IPS-20b (cell line): ENCODE measurements around the gene DDIAS.

Source experiments
- H3K27ac ChIP-seq: one replicate; pipeline ENCODE4 v1.5.1; 2013; ENCODE audit warnings: low read length
- H3K27me3 ChIP-seq: 2 replicates; pipeline ENCODE4 v1.6.1; 2013; ENCODE audit warnings: mild to moderate bottlenecking, low read length, inconsistent platforms; ENCODE audit not compliant: insufficient read depth
- H3K36me3 ChIP-seq: 2 replicates; pipeline ENCODE4 v1.6.1; 2013; ENCODE audit warnings: low read depth, mild to moderate bottlenecking, inconsistent platforms, low read length, moderate library complexity; ENCODE audit not compliant: insufficient read depth
- H3K4me1 ChIP-seq: 2 replicates; pipeline ENCODE4 v1.6.1; 2013; ENCODE audit warnings: mild to moderate bottlenecking, control low read depth, inconsistent platforms, low read length, moderate library complexity; ENCODE audit not compliant: insufficient read depth
- H3K4me3 ChIP-seq: 2 replicates; pipeline ENCODE4 v1.5.1; 2013; ENCODE audit warnings: mild to moderate bottlenecking, low read length, inconsistent platforms
- H3K9ac ChIP-seq: 2 replicates; pipeline ENCODE4 v1.6.1; 2013; ENCODE audit warnings: low read depth, mild to moderate bottlenecking, inconsistent platforms, low read length, moderate library complexity
- H3K9me3 ChIP-seq: 2 replicates; pipeline ENCODE4 v1.6.1; 2013; ENCODE audit warnings: mild to moderate bottlenecking, low read depth, low read length, inconsistent platforms; ENCODE audit not compliant: insufficient read depth

Gene DDIAS

GRCh38 chr11:82892611-82893169 is 8.8 kb upstream of the DDIAS start:
- H3K36me3 ChIP-seq, result no peaks in the 10 kb centered on the region
- no peaks in the 10 kb centered on the region for H3K27me3 ChIP-seq
- no peak overlapping the region for H3K9ac ChIP-seq
- H3K27ac ChIP-seq, result no peak overlapping the region
- no peaks in the 10 kb centered on the region for H3K9me3 ChIP-seq
- H3K4me1 ChIP-seq, result no peaks in the 10 kb centered on the region
- H3K4me3 ChIP-seq, result no peak overlapping the region

GRCh38 chr11:82895437-82896091 is 6.0 kb upstream of the DDIAS start:
- Histone ChIP-seq H3K36me3 (no peaks in the 10 kb centered on the region), H3K4me3 (no peak overlapping the region), H3K27me3 (no peaks in the 10 kb centered on the region), H3K4me1 (peaks cover 8% of the 10 kb centered on the region; the same call in 1 of the 2 replicates), H3K9ac (no peak overlapping the region), H3K27ac (no peak overlapping the region), H3K9me3 (no peaks in the 10 kb centered on the region)

DNA sequence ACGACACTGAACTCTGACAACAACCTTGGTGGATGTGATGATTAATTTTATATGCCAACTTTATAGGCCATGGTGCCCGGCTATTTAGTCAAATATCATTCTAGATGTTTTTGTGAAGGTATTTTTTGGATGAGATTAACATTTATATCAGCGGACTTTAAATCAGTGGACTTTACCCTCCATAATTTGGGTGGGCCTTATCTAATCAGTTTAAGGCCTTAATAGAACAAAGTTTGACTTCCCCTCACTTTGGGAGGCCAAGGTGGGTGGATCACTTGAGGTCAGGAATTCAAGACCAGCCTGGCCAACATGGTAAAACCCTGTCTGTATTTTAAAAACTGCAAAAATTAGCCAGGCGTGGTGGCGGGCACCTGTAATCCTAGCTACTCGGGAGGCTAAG is 5.4 kb upstream of the DDIAS start:
- H3K9ac ChIP-seq, result no peak overlapping the region
- H3K27me3 ChIP-seq, result no peaks in the 10 kb centered on the region
- H3K4me3 ChIP-seq, result no peak overlapping the region
- H3K4me1 ChIP-seq, result peaks cover 8% of the 10 kb centered on the region; the same call in 1 of the 2 replicates
- H3K27ac ChIP-seq, result no peak overlapping the region
- no peaks in the 10 kb centered on the region for H3K36me3 ChIP-seq
- H3K9me3 ChIP-seq, result no peaks in the 10 kb centered on the region

DNA sequence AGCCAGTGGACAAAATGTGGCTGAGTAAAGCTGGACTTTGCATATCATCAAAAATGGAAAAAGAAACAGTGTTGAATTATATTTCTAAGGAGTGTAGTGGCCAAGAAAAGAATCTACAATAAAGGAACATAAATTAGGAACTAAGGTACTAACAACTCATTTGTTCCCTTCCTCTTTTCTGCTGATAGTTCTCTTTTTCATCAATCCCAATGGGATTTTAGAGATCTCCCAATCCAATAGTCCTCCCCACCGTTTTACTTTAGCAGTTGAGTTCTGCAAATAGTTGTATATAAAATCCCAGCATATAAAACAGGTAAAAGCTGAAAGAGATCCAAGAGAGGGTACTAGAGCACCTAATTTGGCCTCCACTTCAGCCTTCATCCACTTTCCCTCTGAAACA is 3.3 kb upstream of the DDIAS start:
- Histone ChIP-seq H3K27me3 (no peaks in the 10 kb centered on the region), H3K4me1 (peaks cover 11% of the 10 kb centered on the region; the same call in 1 of the 2 replicates), H3K9ac (no peak overlapping the region), H3K4me3 (0 out of 2 replicates have a peak overlapping the region, but pooled peaks have one; percentile 1), H3K27ac (no peak overlapping the region), H3K9me3 (no peaks in the 10 kb centered on the region), H3K36me3 (no peaks in the 10 kb centered on the region)

DNA sequence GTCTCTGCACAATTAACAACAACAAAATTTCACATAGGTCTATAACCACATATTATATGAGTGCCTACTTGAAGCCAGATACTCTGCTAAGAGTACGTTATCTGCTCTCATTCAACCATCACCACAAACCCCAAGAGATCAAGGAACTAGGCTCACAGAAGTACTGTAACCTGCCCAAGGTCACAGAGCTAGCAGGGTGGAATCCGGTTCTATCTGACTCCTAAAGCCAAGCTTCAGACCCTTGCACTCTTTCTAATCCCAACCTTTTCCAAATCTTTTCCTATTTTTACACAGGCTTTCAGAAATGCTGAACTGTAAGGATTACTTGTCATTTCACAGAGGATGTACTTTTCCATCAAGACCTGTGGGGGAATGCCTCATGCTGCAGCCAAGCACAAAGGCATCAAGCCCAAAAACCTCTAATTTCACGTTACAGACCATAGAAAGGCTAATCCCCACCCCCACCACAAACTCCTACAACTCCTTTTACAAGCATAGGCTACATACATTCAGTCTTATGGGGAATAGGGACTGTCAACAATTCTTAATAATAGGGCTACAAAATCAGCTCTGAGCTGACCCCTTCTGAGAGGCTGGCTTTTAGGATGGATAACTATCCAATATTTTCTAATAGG is 2.2 kb upstream of the DDIAS start:
- H3K36me3 ChIP-seq, result no peaks in the 10 kb centered on the region
- no peaks in the 10 kb centered on the region for H3K9me3 ChIP-seq
- H3K27ac ChIP-seq, result no peak overlapping the region
- H3K4me1 ChIP-seq, result peaks cover 11% of the 10 kb centered on the region; the same call in 1 of the 2 replicates
- H3K27me3 ChIP-seq, result no peaks in the 10 kb centered on the region
- peak overlapping the region; percentile 89 for H3K4me3 ChIP-seq
- H3K9ac ChIP-seq, result peak overlapping the region; percentile 86; the same call in 1 of the 2 replicates

- H3K36me3 ChIP-seq, result no peaks in the 10 kb centered on the region
- peak overlapping the region; percentile 18 for H3K27ac ChIP-seq
- H3K4me1 ChIP-seq, result peaks cover 11% of the 10 kb centered on the region; the same call in 1 of the 2 replicates
- H3K27me3 ChIP-seq, result no peaks in the 10 kb centered on the region
- peak overlapping the region; percentile 89 for H3K4me3 ChIP-seq
- no peaks in the 10 kb centered on the region for H3K9me3 ChIP-seq
- peak overlapping the region; percentile 86 for H3K9ac ChIP-seq
Measured at GRCh38 chr11:82899957-82900276, 1.6 kb upstream of the DDIAS start.

DNA sequence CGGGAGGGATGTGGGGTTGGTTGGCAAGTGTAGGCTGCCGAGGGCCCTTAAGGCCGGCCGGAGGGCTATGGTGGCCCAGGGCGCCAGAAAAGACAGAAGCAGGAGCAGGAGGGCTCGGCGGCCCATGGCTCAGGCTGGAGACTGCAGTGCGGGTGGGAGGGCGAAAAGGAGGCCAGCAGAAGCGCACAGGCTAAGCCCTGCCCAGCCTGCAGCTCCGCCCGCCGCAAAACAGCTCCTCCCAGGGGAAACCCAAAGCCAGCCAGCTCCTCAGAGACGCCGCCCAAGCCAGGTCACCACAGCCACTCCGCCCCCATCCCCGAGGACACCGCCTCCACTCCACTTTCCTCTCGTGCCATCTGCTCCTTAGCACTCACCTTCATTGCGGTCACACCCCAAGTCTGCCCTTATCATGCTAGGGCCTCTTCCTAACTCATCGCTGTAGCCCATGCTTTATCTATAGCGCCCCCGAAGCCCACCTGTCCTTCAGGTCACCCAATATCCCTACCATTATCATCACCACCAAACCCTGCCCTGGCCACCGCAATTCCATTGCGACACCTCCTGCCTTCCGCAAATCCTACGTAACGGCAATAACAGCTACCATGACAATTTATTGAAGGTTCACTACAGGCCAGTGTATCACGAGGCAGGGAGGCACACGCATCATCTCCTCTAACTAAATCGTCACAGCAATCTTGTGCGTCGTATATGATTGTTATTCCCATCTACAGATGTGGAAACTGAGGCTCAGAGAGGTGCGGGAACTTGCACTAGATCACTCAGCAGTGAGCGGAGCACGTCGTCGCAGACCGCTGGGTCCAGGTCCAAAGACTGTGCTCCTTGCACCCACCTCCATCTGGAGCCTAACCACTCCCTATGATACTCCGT is 1.0 kb upstream of the DDIAS start, which contains the start of gene PRCP:
Gene PRCP, minus strand, starts transcription at position 154 of the 888 bp plus-strand sequence. Its CDS starts 28 bp downstream, at position 126.
- Histone ChIP-seq H3K4me1 (peaks cover 11% of the 10 kb centered on the region; the same call in 1 of the 2 replicates), H3K27ac (peak within 1 kb of the TSS; percentile 18), H3K9ac (peak within 1 kb of the TSS; percentile 86), H3K4me3 (peak within 1 kb of the TSS; percentile 89), H3K36me3 (no peaks in the 10 kb centered on the region), H3K9me3 (no peaks in the 10 kb centered on the region), H3K27me3 (no peaks in the 10 kb centered on the region)

DNA sequence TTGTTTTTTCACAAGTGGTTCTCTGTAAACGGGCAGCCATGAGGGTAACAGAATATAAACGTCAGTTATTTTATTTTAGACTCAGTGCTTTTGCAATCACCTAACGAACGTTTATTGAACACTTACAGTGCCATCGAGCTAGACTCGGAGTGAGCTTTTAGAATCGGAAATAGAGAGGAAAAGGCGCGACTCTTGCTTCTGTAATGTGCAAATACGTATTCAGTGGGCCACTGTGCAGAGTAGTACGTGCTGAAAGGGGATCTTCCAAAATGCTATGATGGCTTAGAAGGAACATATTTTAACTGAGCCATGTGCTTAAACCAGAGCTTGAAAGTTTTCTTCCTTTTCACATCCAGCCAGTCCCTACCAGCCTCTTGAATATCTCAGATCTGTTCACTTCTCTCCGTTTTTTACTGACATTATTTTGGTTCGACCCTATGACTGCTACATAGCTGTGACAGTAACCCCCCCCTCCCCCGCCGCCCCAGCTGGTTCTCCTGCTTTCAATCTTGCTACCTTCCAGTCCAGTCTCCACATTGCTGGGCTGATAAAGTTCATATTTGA is 468 bp downstream of the DDIAS start:
- Histone ChIP-seq H3K36me3 (no peaks in the 10 kb centered on the region), H3K4me3 (peak overlapping the region; percentile 89), H3K9me3 (no peaks in the 10 kb centered on the region), H3K27ac (no peak overlapping the region), H3K27me3 (no peaks in the 10 kb centered on the region), H3K4me1 (peaks cover 14% of the 10 kb centered on the region; the same call in 1 of the 2 replicates), H3K9ac (peak overlapping the region; percentile 90)

GRCh38 chr11:82902880-82903279 is 1.3 kb downstream of the DDIAS start:
- Histone ChIP-seq H3K4me3 (peak overlapping the region; percentile 89), H3K36me3 (no peaks in the 10 kb centered on the region), H3K27ac (no peak overlapping the region), H3K9ac (peak overlapping the region; percentile 90), H3K4me1 (peaks cover 20% of the 10 kb centered on the region), H3K27me3 (no peaks in the 10 kb centered on the region), H3K9me3 (no peaks in the 10 kb centered on the region)

- Histone ChIP-seq H3K27ac (no peak overlapping the region), H3K27me3 (no peaks in the 10 kb centered on the region), H3K9me3 (no peaks in the 10 kb centered on the region), H3K4me3 (no peak overlapping the region), H3K9ac (no peak overlapping the region), H3K4me1 (peaks cover 30% of the 10 kb centered on the region), H3K36me3 (no peaks in the 10 kb centered on the region)
Measured at GRCh38 chr11:82903843-82904586, 2.5 kb downstream of the DDIAS start.
